SJCRH30 (cell line): ENCODE data around the gene TBC1D19. TPM values are rescaled to one million over a fixed set of nuclear protein-coding genes. Genes with fewer than 3 reads are reported as not detected.
"Not testable (repeated sequence)": the region's sequence is repeated elsewhere in the genome, so short reads cannot be mapped to it uniquely, and the experiment has no call there.

Experiments used
- DNase-seq, 2 experiments: peaks; one replicate each; pipeline ENCODE4 v3.0.0-alpha.2; 2015 to 2020
- H3K27ac ChIP-seq: fragments of 250-450 bp; sonication (Bioruptor Pico); 2 replicates; pipeline ENCODE4 v1.5.1; 2020; ENCODE audit warnings: mild to moderate bottlenecking, moderate library complexity
- H3K27me3 ChIP-seq: fragments of 250-450 bp; sonication (Bioruptor Pico); 2 replicates; pipeline ENCODE4 v1.5.1; 2020; ENCODE audit warnings: mild to moderate bottlenecking, moderate library complexity
- H3K36me3 ChIP-seq: fragments of 250-450 bp; sonication (Bioruptor Pico); 2 replicates; pipeline ENCODE4 v1.5.1; 2020; ENCODE audit warnings: mild to moderate bottlenecking, moderate library complexity
- H3K4me1 ChIP-seq: fragments of 250-450 bp; sonication (Bioruptor Pico); 2 replicates; pipeline ENCODE4 v1.5.1; 2020; ENCODE audit warnings: mild to moderate bottlenecking, moderate library complexity
- H3K4me3 ChIP-seq: fragments of 250-450 bp; sonication (Bioruptor Pico); 2 replicates; pipeline ENCODE4 v1.5.1; 2020; ENCODE audit warnings: mild to moderate bottlenecking, moderate library complexity
- H3K9me3 ChIP-seq: fragments of 250-450 bp; sonication (Bioruptor Pico); replicated peaks from 2 replicates; pipeline ENCODE4 v1.5.1; 2020; ENCODE audit warnings: mild to moderate bottlenecking, moderate library complexity
- total RNA-seq: library from RNA; depleted of rRNA; stranded (reverse); fragments of >200 nt; shearing (Covaris generic); gene quantifications from 2 replicates; pipeline ENCODE4 v1.2.3, GENCODE V29; 2014

Gene TBC1D19
- total RNA-seq, 1 experiment from 2014 or later = 12.5 TPM

GRCh38 chr4:26682436-26682835 lies 98.6 kb downstream of the TBC1D19 start:
- H3K27me3 ChIP-seq = no peaks in the 10 kb centered on the region
- H3K9me3 ChIP-seq = no peaks in the 10 kb centered on the region
- DNase-seq = no peak
- no peaks in the 10 kb centered on the region for H3K4me1 ChIP-seq
- no peaks in the 10 kb centered on the region for H3K36me3 ChIP-seq
- no peak overlapping the region for H3K4me3 ChIP-seq
- H3K27ac ChIP-seq = no peak overlapping the region

- DNase-seq = no peak
- Histone ChIP-seq H3K36me3 (no peaks in the 10 kb centered on the region), H3K4me1 (0 out of 2 replicates have a peak, but pooled peaks cover 2% of the 10 kb centered on the region), H3K27me3 (no peaks in the 10 kb centered on the region), H3K4me3 (no peak overlapping the region), H3K9me3 (no peaks in the 10 kb centered on the region), H3K27ac (no peak overlapping the region)
Measured at GRCh38 chr4:26685250-26685649, 101.4 kb downstream of the TBC1D19 start.

- no peak for DNase-seq
- no peaks in the 10 kb centered on the region for H3K9me3 ChIP-seq
- no peak overlapping the region for H3K4me3 ChIP-seq
- 0 out of 2 replicates have a peak, but pooled peaks cover 2% of the 10 kb centered on the region for H3K4me1 ChIP-seq
- 0 out of 2 replicates have a peak overlapping the region, but pooled peaks have one; percentile 4 for H3K27ac ChIP-seq
- H3K36me3 ChIP-seq = peaks cover 2% of the 10 kb centered on the region; the same call in 1 of the 2 replicates
- no peaks in the 10 kb centered on the region for H3K27me3 ChIP-seq
Measured at GRCh38 chr4:26687728-26688127, 103.8 kb downstream of the TBC1D19 start.

- no peaks in the 10 kb centered on the region for H3K9me3 ChIP-seq
- H3K4me1 ChIP-seq = 0 out of 2 replicates have a peak, but pooled peaks cover 2% of the 10 kb centered on the region
- no peaks in the 10 kb centered on the region for H3K27me3 ChIP-seq
- no peak overlapping the region for H3K4me3 ChIP-seq
- H3K36me3 ChIP-seq = peaks cover 2% of the 10 kb centered on the region; the same call in 1 of the 2 replicates
- no peak overlapping the region for H3K27ac ChIP-seq
- no peak for DNase-seq
Measured at GRCh38 chr4:26690506-26690905, 106.6 kb downstream of the TBC1D19 start.

GRCh38 chr4:26692014-26692726 lies 108.3 kb downstream of the TBC1D19 start:
- no peaks in the 10 kb centered on the region for H3K27me3 ChIP-seq

GRCh38 chr4:26694131-26694530 lies 110.2 kb downstream of the TBC1D19 start:
- not testable (repeated sequence) for DNase-seq, H3K27me3 ChIP-seq, H3K4me1 ChIP-seq, H3K36me3 ChIP-seq, H3K27ac ChIP-seq, H3K9me3 ChIP-seq, H3K4me3 ChIP-seq

More at GRCh38 chr4:26692014-26692726, 108.3 kb downstream of the TBC1D19 start:
- no peak overlapping the region for H3K4me3 ChIP-seq
- H3K27ac ChIP-seq = no peak overlapping the region
- DNase-seq = no peak
- no peaks in the 10 kb centered on the region; the same call in 1 of the 2 replicates for H3K9me3 ChIP-seq
- peaks cover 2% of the 10 kb centered on the region; the same call in 1 of the 2 replicates for H3K36me3 ChIP-seq
- H3K4me1 ChIP-seq = 0 out of 2 replicates have a peak, but pooled peaks cover 2% of the 10 kb centered on the region

GRCh38 chr4:26700110-26700509 lies 116.2 kb downstream of the TBC1D19 start:
- Histone ChIP-seq H3K4me1 (no peaks in the 10 kb centered on the region), H3K27ac (no peak overlapping the region), H3K4me3 (no peak overlapping the region), H3K9me3 (no peaks in the 10 kb centered on the region; the same call in 1 of the 2 replicates), H3K36me3 (no peaks in the 10 kb centered on the region), H3K27me3 (no peaks in the 10 kb centered on the region)
- DNase-seq = no peak

- H3K27ac ChIP-seq = no peak overlapping the region
- no peak for DNase-seq
- H3K36me3 ChIP-seq = no peaks in the 10 kb centered on the region
- no peaks in the 10 kb centered on the region for H3K4me1 ChIP-seq
- H3K27me3 ChIP-seq = no peaks in the 10 kb centered on the region
- H3K9me3 ChIP-seq = no peaks in the 10 kb centered on the region; the same call in 1 of the 2 replicates
- no peak overlapping the region for H3K4me3 ChIP-seq
Measured at GRCh38 chr4:26701095-26701494, 117.2 kb downstream of the TBC1D19 start.

- no peak overlapping the region for H3K4me3 ChIP-seq
- no peaks in the 10 kb centered on the region for H3K4me1 ChIP-seq
- no peak overlapping the region for H3K27ac ChIP-seq
- no peak for DNase-seq
- H3K27me3 ChIP-seq = no peaks in the 10 kb centered on the region
- H3K36me3 ChIP-seq = no peaks in the 10 kb centered on the region
- H3K9me3 ChIP-seq = no peaks in the 10 kb centered on the region; the same call in 1 of the 2 replicates
Measured at GRCh38 chr4:26701786-26702227, 117.9 kb downstream of the TBC1D19 start.

GRCh38 chr4:26707342-26707741 lies 123.5 kb downstream of the TBC1D19 start:
- Histone ChIP-seq H3K27me3 (no peaks in the 10 kb centered on the region), H3K4me3 (no peak overlapping the region), H3K27ac (no peak overlapping the region), H3K36me3 (no peaks in the 10 kb centered on the region), H3K9me3 (peaks cover 8% of the 10 kb centered on the region; the same call in 1 of the 2 replicates), H3K4me1 (no peaks in the 10 kb centered on the region)
- DNase-seq = no peak

GRCh38 chr4:26709246-26709645 lies 125.4 kb downstream of the TBC1D19 start:
- no peaks in the 10 kb centered on the region for H3K4me1 ChIP-seq
- no peaks in the 10 kb centered on the region for H3K36me3 ChIP-seq
- peaks cover 10% of the 10 kb centered on the region for H3K9me3 ChIP-seq
- no peak for DNase-seq
- H3K27me3 ChIP-seq = no peaks in the 10 kb centered on the region
- H3K4me3 ChIP-seq = no peak overlapping the region
- H3K27ac ChIP-seq = no peak overlapping the region

- H3K4me3 ChIP-seq = no peak overlapping the region
- H3K9me3 ChIP-seq = peaks cover 10% of the 10 kb centered on the region
- H3K4me1 ChIP-seq = no peaks in the 10 kb centered on the region
- no peaks in the 10 kb centered on the region for H3K36me3 ChIP-seq
- DNase-seq = no peak
- no peaks in the 10 kb centered on the region for H3K27me3 ChIP-seq
- no peak overlapping the region for H3K27ac ChIP-seq
Measured at GRCh38 chr4:26713563-26714151, 129.8 kb downstream of the TBC1D19 start.

- Histone ChIP-seq H3K27ac (no peak overlapping the region), H3K4me3 (no peak overlapping the region), H3K4me1 (no peaks in the 10 kb centered on the region), H3K36me3 (no peaks in the 10 kb centered on the region), H3K27me3 (no peaks in the 10 kb centered on the region), H3K9me3 (peaks cover 4% of the 10 kb centered on the region)
- DNase-seq = no peak
Measured at GRCh38 chr4:26715636-26716242, 131.9 kb downstream of the TBC1D19 start.

- Histone ChIP-seq H3K36me3 (no peaks in the 10 kb centered on the region), H3K9me3 (peaks cover 3% of the 10 kb centered on the region; the same call in 1 of the 2 replicates), H3K27me3 (no peaks in the 10 kb centered on the region), H3K4me3 (no peak overlapping the region), H3K27ac (no peak overlapping the region), H3K4me1 (no peaks in the 10 kb centered on the region)
- no peak for DNase-seq
Measured at GRCh38 chr4:26717332-26717731, 133.4 kb downstream of the TBC1D19 start.

GRCh38 chr4:26719954-26720552 lies 136.2 kb downstream of the TBC1D19 start:
- no peaks in the 10 kb centered on the region for H3K9me3 ChIP-seq
- no peak overlapping the region for H3K4me3 ChIP-seq
- DNase-seq = peak in 1 of 2 experiments; percentile 57

More at GRCh38 chr4:26719954-26720552, 136.2 kb downstream of the TBC1D19 start:
- Histone ChIP-seq H3K36me3 (no peaks in the 10 kb centered on the region), H3K4me1 (no peaks in the 10 kb centered on the region), H3K27ac (no peak overlapping the region), H3K27me3 (no peaks in the 10 kb centered on the region)
